SK-N-SH treated with all-trans-retinoic acid at 6 μM for 48 hours (cell line): Measurements from ENCODE around the gene VEGFB.

Experiments used
- ATAC-seq: fragments of 200-7000 bp; cut with Tn5 transposase; 3 replicates; pipeline ENCODE4 v1.9.1; 2020; ENCODE audit warnings: mild to moderate bottlenecking, moderate library complexity
- ARNTL ChIP-seq: fragments of 450-650 bp; formaldehyde crosslinking; IDR thresholded peaks from 2 replicates; pipeline ENCODE4 v1.5.0; 2020; ENCODE audit warnings: low read depth, mild to moderate bottlenecking, moderate library complexity, borderline replicate concordance
- BACH2 ChIP-seq: fragments of 250-450 bp; sonication (Bioruptor Pico); IDR thresholded peaks from 2 replicates; pipeline ENCODE4 v1.9.0; 2021; ENCODE audit warnings: mild to moderate bottlenecking, borderline replicate concordance
- CSDC2 ChIP-seq: fragments of 250-450 bp; sonication (Bioruptor Pico); IDR thresholded peaks from 2 replicates; pipeline ENCODE4 v1.5.0; 2020; ENCODE audit warnings: mild to moderate bottlenecking, moderate library complexity
- CSRNP3 ChIP-seq: fragments of 250-450 bp; sonication (Bioruptor Pico); IDR thresholded peaks from 2 replicates; pipeline ENCODE4 v1.5.1; 2021; ENCODE audit warnings: mild to moderate bottlenecking, moderate library complexity
- ESRRG ChIP-seq: fragments of 250-450 bp; sonication (Bioruptor Pico); IDR thresholded peaks from 2 replicates; pipeline ENCODE4 v1.6.1; 2021; ENCODE audit warnings: mild to moderate bottlenecking
- GLIS3 ChIP-seq: fragments of 250-450 bp; sonication (Bioruptor Pico); IDR thresholded peaks from 2 replicates; pipeline ENCODE4 v1.5.0; 2020; ENCODE audit warnings: mild to moderate bottlenecking, moderate library complexity
- ISL1 ChIP-seq: fragments of 250-450 bp; sonication (Bioruptor Pico); IDR thresholded peaks from 2 replicates; pipeline ENCODE4 v2.1.2; 2022; ENCODE audit warnings: mild to moderate bottlenecking, moderate library complexity
- PATZ1 ChIP-seq: fragments of 250-450 bp; sonication (Bioruptor Pico); IDR thresholded peaks from 2 replicates; pipeline ENCODE4 v1.8.0; 2020; ENCODE audit warnings: mild to moderate bottlenecking, moderate library complexity, borderline replicate concordance
- POU6F1 ChIP-seq: fragments of 250-450 bp; sonication (Bioruptor Pico); IDR thresholded peaks from 2 replicates; pipeline ENCODE4 v1.8.0; 2021; ENCODE audit warnings: low read depth, mild to moderate bottlenecking, moderate library complexity, borderline replicate concordance
- PPARA ChIP-seq: fragments of 250-450 bp; sonication (Bioruptor Pico); IDR thresholded peaks from 2 replicates; pipeline ENCODE4 v1.5.0; 2020; ENCODE audit warnings: mild to moderate bottlenecking, borderline replicate concordance
- RARB ChIP-seq: fragments of 250-450 bp; sonication (Bioruptor Pico); IDR thresholded peaks from 2 replicates; pipeline ENCODE4 v1.8.0; 2021; ENCODE audit warnings: mild to moderate bottlenecking, moderate library complexity
- SNAI2 ChIP-seq: fragments of 250-450 bp; sonication (Bioruptor Pico); IDR thresholded peaks from 2 replicates; pipeline ENCODE4 v1.5.0; 2020; ENCODE audit warnings: mild to moderate bottlenecking, moderate library complexity
- TOX ChIP-seq: fragments of 250-450 bp; sonication (Bioruptor Pico); IDR thresholded peaks from 2 replicates; pipeline ENCODE4 v1.8.0; 2021; ENCODE audit warnings: mild to moderate bottlenecking, moderate library complexity, borderline replicate concordance
- TSHZ2 ChIP-seq: fragments of 250-450 bp; sonication (Bioruptor Pico); IDR thresholded peaks from 2 replicates; pipeline ENCODE4 v1.5.0; 2020; ENCODE audit warnings: mild to moderate bottlenecking, moderate library complexity
- ZFP3 ChIP-seq: fragments of 250-450 bp; sonication (Bioruptor Pico); IDR thresholded peaks from 2 replicates; pipeline ENCODE4 v1.5.0; 2020; ENCODE audit warnings: mild to moderate bottlenecking, moderate library complexity
- ZFP30 ChIP-seq: fragments of 450-650 bp; formaldehyde crosslinking; IDR thresholded peaks from 2 replicates; pipeline ENCODE4 v1.5.0; 2022; ENCODE audit warnings: mild to moderate bottlenecking, moderate library complexity
- ZNF565 ChIP-seq: fragments of 450-650 bp; formaldehyde crosslinking; conservative IDR thresholded peaks from 2 replicates; pipeline ENCODE4 v1.5.0; 2020; ENCODE audit warnings: low read depth, mild to moderate bottlenecking, moderate library complexity
- ZNF70 ChIP-seq: fragments of 450-650 bp; formaldehyde crosslinking; IDR thresholded peaks from 2 replicates; pipeline ENCODE4 v1.5.0; 2020; ENCODE audit warnings: mild to moderate bottlenecking, moderate library complexity
- ZNF8 ChIP-seq: fragments of 450-650 bp; formaldehyde crosslinking; IDR thresholded peaks from 2 replicates; pipeline ENCODE4 v1.5.0; 2020; ENCODE audit warnings: mild to moderate bottlenecking, moderate library complexity

The VEGFB gene

GRCh38 chr11:64211181-64211872, 23.1 kb upstream of the VEGFB start:
- ATAC-seq = no peak
- TF ChIP-seq TSHZ2 = no peak
- no peak for TF ChIP-seq PPARA (CRISPR knock-in tag)
- no peak for TF ChIP-seq ISL1 (CRISPR knock-in tag)
- TF ChIP-seq RARB (CRISPR knock-in tag) = no peak
- no peak for TF ChIP-seq POU6F1 (CRISPR knock-in tag)
- TF ChIP-seq PATZ1 = no peak
- no peak for TF ChIP-seq SNAI2 (CRISPR knock-in tag)
- no peak for TF ChIP-seq ESRRG (CRISPR knock-in tag)
- no peak for TF ChIP-seq CSDC2
- TF ChIP-seq TOX (CRISPR knock-in tag) = no peak
- no peak for TF ChIP-seq ZNF8 (CRISPR knock-in tag)
- TF ChIP-seq ZNF70 (CRISPR knock-in tag) = no peak

GRCh38 chr11:64216879-64217278, 17.5 kb upstream of the VEGFB start:
- TF ChIP-seq ESRRG (CRISPR knock-in tag) = no peak
- TF ChIP-seq POU6F1 (CRISPR knock-in tag) = no peak
- TF ChIP-seq ZNF8 (CRISPR knock-in tag) = no peak
- TF ChIP-seq GLIS3 (CRISPR knock-in tag) = no peak
- no peak for TF ChIP-seq ZNF70 (CRISPR knock-in tag)
- TF ChIP-seq TSHZ2 = no peak
- no peak for TF ChIP-seq CSDC2
- no peak for TF ChIP-seq TOX (CRISPR knock-in tag)
- TF ChIP-seq CSRNP3 (CRISPR knock-in tag) = no peak
- TF ChIP-seq ZFP3 = no peak
- no peak for TF ChIP-seq ZNF565 (CRISPR knock-in tag)
- TF ChIP-seq PATZ1 = no peak
- TF ChIP-seq RARB (CRISPR knock-in tag) = no peak
- TF ChIP-seq ARNTL (CRISPR knock-in tag) = no peak
- TF ChIP-seq ZFP30 (CRISPR knock-in tag) = no peak
- TF ChIP-seq PPARA (CRISPR knock-in tag) = no peak
- TF ChIP-seq BACH2 = no peak
- no peak for ATAC-seq
